OCI-LY7 (cell line): ENCODE results near the gene SDF4. TPM values are rescaled to one million over a fixed set of nuclear protein-coding genes. Genes with fewer than 3 reads are reported as not detected.

Experiments used
- BruUV-seq: library from RNA; stranded (reverse); fragments of 400-500 nt; replicated peaks from 2 replicates; lab custom pipeline; 2021; lab: Mats Ljungman, UMichigan
- CTCF ChIA-PET: fragments of 300-600 bp; sonication (Branson Sonifier 250); formaldehyde crosslinking; loops from one replicate; lab custom pipeline; 2022; ENCODE audit warnings: antibody characterized with exemption; ENCODE audit not compliant: unreplicated experiment; lab: Charles Lee
- POLR2A ChIA-PET: fragments of 300-600 bp; sonication (Branson Sonifier 250); formaldehyde crosslinking; loops from one replicate; lab custom pipeline; 2022; ENCODE audit warnings: antibody characterized with exemption; lab: Charles Lee
- DNase-seq: peaks from one replicate; pipeline ENCODE4 v3.0.0-alpha.2; 2015; ENCODE audit warnings: low spot score
- H2AFZ ChIP-seq: fragments of 200-600 bp; sonication (generic), shearing (Covaris generic); 2 replicates; pipeline ENCODE4 v1.6.1; 2014; ENCODE audit warnings: mild to moderate bottlenecking, antibody characterized with exemption, low read length, moderate library complexity
- H3K27ac ChIP-seq: fragments of 200-600 bp; sonication (generic); 2 replicates; pipeline ENCODE4 v1.5.1; 2014; ENCODE audit warnings: mixed run types, low read depth, mild to moderate bottlenecking, moderate library complexity, low read length, inconsistent platforms; ENCODE audit not compliant: poor library complexity, severe bottlenecking
- H3K36me3 ChIP-seq: fragments of 200-600 bp; sonication (generic); 2 replicates; pipeline ENCODE4 v1.6.1; 2014; ENCODE audit warnings: mild to moderate bottlenecking, antibody characterized with exemption, low read length, moderate library complexity, mixed read lengths; ENCODE audit not compliant: insufficient read depth
- H3K4me1 ChIP-seq: fragments of 200-600 bp; sonication (generic); 2 replicates; pipeline ENCODE4 v1.5.1; 2014; ENCODE audit warnings: mild to moderate bottlenecking, low read length; ENCODE audit not compliant: insufficient read depth, poor library complexity, severe bottlenecking
- H3K4me2 ChIP-seq: fragments of 200-600 bp; sonication (generic); 2 replicates; pipeline ENCODE4 v1.6.1; 2014; ENCODE audit warnings: mild to moderate bottlenecking, low read length
- H3K4me3 ChIP-seq: fragments of 200-600 bp; sonication (generic); 2 replicates; pipeline ENCODE4 v1.5.1; 2014; ENCODE audit warnings: mild to moderate bottlenecking, low read depth, low read length; ENCODE audit not compliant: poor library complexity, severe bottlenecking
- H3K79me2 ChIP-seq: fragments of 200-600 bp; sonication (generic); 2 replicates; pipeline ENCODE4 v1.6.1; 2016; ENCODE audit warnings: low read depth, mild to moderate bottlenecking, low read length, moderate library complexity, mixed read lengths; ENCODE audit not compliant: insufficient read depth
- H3K9me2 ChIP-seq: fragments of 200-600 bp; sonication (generic); 2 replicates; pipeline ENCODE4 v1.6.1; 2016; ENCODE audit warnings: mild to moderate bottlenecking, low read length, mixed read lengths; ENCODE audit not compliant: insufficient read depth
- H3K9me3 ChIP-seq: fragments of 200-600 bp; sonication (generic); 2 replicates; pipeline ENCODE4 v1.6.1; 2014; ENCODE audit warnings: mild to moderate bottlenecking, mixed run types, low read length, mixed read lengths
- H4K20me1 ChIP-seq: fragments of 200-600 bp; sonication (generic); 2 replicates; pipeline ENCODE4 v1.6.1; 2014; ENCODE audit warnings: mild to moderate bottlenecking, antibody characterized with exemption, low read length, moderate library complexity, mixed read lengths; ENCODE audit not compliant: insufficient read depth
- EZH2phosphoT487 ChIP-seq: fragments of 200-600 bp; sonication (generic); IDR thresholded peaks from 2 replicates; pipeline ENCODE4 v1.6.1; 2018; ENCODE audit warnings: low read depth, borderline replicate concordance, mild to moderate bottlenecking, mixed run types, antibody characterized with exemption, low read length, moderate library complexity, mixed read lengths
- intact Hi-C: fragments of 100-400 bp; cut with micrococcal nuclease; formaldehyde crosslinking; loops from one replicate; pipeline ENCODE4 v1.10.0; 2022; ENCODE audit not compliant: unreplicated experiment
- total RNA-seq, 2 experiments: library from RNA; depleted of rRNA in 1 of 2; stranded (reverse); fragments of >200 nt in 1 of 2; shearing (Covaris generic) in 1 of 2; gene quantifications; 2 replicates each; pipeline ENCODE4 v1.2.3, GENCODE V29; 2014 to 2022
- TF ChIP-seq, protein P1 (sequence below): fragments of 200-600 bp; sonication (generic); conservative IDR thresholded peaks from 2 replicates; pipeline ENCODE4 v1.5.1; 2014; ENCODE audit warnings: mild to moderate bottlenecking, antibody characterized with exemption, low read length, moderate library complexity, mixed read lengths

The SDF4 gene
- total RNA-seq, 2 experiments from 2014 or later, result 47.7 to 85.7 TPM

GRCh38 chr1:1279028-1279427 lies 47.2 kb upstream of the SDF4 start:
- no peak overlapping the region for H2AFZ ChIP-seq
- BruUV-seq, result no TSS peak

GRCh38 chr1:1278620-1279019 lies 46.8 kb upstream of the SDF4 start:
- BruUV-seq, result no TSS peak
- POLR2A ChIA-PET, result interaction anchor here (0.6 kb wide), 1 partner anchor 136 kb away, joined by 3 read pairs; no protein-coding TSS in a partner anchor

More at GRCh38 chr1:1279028-1279427, 47.2 kb upstream of the SDF4 start:
- H3K79me2 ChIP-seq, result no peaks in the 10 kb centered on the region
- H3K4me2 ChIP-seq, result no peak overlapping the region
- no peaks in the 10 kb centered on the region for H3K36me3 ChIP-seq
- no peak overlapping the region for H3K4me3 ChIP-seq
- TF ChIP-seq, protein P1, sequence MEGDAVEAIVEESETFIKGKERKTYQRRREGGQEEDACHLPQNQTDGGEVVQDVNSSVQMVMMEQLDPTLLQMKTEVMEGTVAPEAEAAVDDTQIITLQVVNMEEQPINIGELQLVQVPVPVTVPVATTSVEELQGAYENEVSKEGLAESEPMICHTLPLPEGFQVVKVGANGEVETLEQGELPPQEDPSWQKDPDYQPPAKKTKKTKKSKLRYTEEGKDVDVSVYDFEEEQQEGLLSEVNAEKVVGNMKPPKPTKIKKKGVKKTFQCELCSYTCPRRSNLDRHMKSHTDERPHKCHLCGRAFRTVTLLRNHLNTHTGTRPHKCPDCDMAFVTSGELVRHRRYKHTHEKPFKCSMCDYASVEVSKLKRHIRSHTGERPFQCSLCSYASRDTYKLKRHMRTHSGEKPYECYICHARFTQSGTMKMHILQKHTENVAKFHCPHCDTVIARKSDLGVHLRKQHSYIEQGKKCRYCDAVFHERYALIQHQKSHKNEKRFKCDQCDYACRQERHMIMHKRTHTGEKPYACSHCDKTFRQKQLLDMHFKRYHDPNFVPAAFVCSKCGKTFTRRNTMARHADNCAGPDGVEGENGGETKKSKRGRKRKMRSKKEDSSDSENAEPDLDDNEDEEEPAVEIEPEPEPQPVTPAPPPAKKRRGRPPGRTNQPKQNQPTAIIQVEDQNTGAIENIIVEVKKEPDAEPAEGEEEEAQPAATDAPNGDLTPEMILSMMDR, result no peak
- TF ChIP-seq EZH2phosphoT487, result no peak
- intact Hi-C loops, result no loop called here
- no peak for DNase-seq
- no peak overlapping the region for H3K27ac ChIP-seq
- peaks cover 6% of the 10 kb centered on the region for H3K4me1 ChIP-seq
- CTCF ChIA-PET, result no interaction called here
- no peaks in the 10 kb centered on the region for H3K9me2 ChIP-seq
- H3K9me3 ChIP-seq, result no peaks in the 10 kb centered on the region
- H4K20me1 ChIP-seq, result no peaks in the 10 kb centered on the region
- POLR2A ChIA-PET, result interaction anchor here (0.6 kb wide), 1 partner anchor 136 kb away, joined by 3 read pairs; no protein-coding TSS in a partner anchor

DNA sequence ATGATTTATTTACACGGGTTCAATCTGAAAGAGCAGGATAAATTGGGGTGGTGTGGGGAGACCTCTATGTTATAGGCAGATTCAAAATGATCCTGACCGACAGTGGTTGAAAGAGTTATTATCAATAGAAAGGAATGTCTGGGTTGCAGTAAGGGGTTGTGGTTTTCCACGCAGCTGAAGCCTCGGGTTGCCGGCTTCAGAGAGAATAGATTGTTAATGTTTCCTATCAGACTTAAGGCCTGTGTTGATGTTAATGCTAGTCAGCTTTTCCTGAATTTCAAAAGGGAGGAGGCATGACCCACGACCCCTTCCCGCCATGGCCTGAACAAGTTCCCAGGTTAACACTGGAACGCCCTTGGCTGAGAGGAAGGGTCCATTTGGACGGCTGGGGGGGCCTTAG lies 44.0 kb upstream of the SDF4 start:
- Histone ChIP-seq H3K36me3 (peaks cover 15% of the 10 kb centered on the region), H2AFZ (no peak overlapping the region), H3K9me2 (no peaks in the 10 kb centered on the region), H3K4me1 (peaks cover 26% of the 10 kb centered on the region), H3K79me2 (peaks cover 24% of the 10 kb centered on the region), H3K9me3 (no peaks in the 10 kb centered on the region), H3K4me3 (no peak overlapping the region), H3K27ac (no peak overlapping the region), H4K20me1 (0 out of 2 replicates have a peak, but pooled peaks cover 12% of the 10 kb centered on the region), H3K4me2 (no peak overlapping the region)
- DNase-seq, result no peak
- TF ChIP-seq, protein P1, result no peak
- no peak for TF ChIP-seq EZH2phosphoT487
- no TSS peak for BruUV-seq
- intact Hi-C loops, result no loop called here
- POLR2A ChIA-PET, result interaction anchor here (0.7 kb wide), 1 partner anchor 29 kb away, joined by 3 read pairs; no protein-coding TSS in a partner anchor
- CTCF ChIA-PET, result no interaction called here

More at GRCh38 chr1:1278620-1279019, 46.8 kb upstream of the SDF4 start:
- intact Hi-C loops, result no loop called here
- no peaks in the 10 kb centered on the region for H3K36me3 ChIP-seq
- CTCF ChIA-PET, result no interaction called here
- TF ChIP-seq, protein P1, result no peak
- TF ChIP-seq EZH2phosphoT487, result no peak
- no peaks in the 10 kb centered on the region for H3K9me2 ChIP-seq
- H2AFZ ChIP-seq, result no peak overlapping the region
- no peak for DNase-seq
- no peaks in the 10 kb centered on the region for H3K79me2 ChIP-seq
- no peaks in the 10 kb centered on the region for H3K9me3 ChIP-seq
- no peaks in the 10 kb centered on the region for H4K20me1 ChIP-seq
- H3K4me2 ChIP-seq, result no peak overlapping the region
- H3K27ac ChIP-seq, result no peak overlapping the region
- H3K4me1 ChIP-seq, result peaks cover 6% of the 10 kb centered on the region
- H3K4me3 ChIP-seq, result no peak overlapping the region
